ENCODE measurements around the gene STK11IP.

STK11IP gene

GRCh38 chr2:219614076-219614860 is 16.6 kb downstream of the STK11IP start:
- DNase-seq (ENCODE audit: low read depth, low spot score): no peak

GRCh38 chr2:219615036-219615435 is 17.4 kb downstream of the STK11IP start:
- no peak for DNase-seq (ENCODE audit: low read depth, low spot score)

GRCh38 chr2:219615894-219616293 is 18.2 kb downstream of the STK11IP start:
- DNase-seq (ENCODE audit: low read depth, low spot score): no peak

DNA sequence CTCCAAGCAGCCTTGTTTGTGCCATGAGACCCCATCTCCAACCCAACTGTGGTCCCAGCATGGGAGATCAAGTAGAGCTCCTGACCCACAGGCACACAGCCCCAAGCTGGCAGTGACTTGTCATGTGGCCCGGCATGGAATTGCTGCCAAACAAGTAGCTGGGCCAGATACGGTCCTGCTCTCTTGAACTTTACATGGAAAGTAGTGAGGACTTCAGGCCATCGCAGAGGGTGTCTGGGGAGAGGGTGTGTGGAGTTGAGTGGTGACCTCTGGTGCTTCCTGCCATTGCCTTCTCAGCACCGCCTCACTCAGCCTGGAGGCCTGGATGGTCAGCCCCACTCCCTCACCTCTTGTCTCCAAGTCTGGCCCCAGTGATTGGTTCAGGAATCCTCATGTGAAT is 18.9 kb downstream of the STK11IP start:
- no peak for DNase-seq (ENCODE audit: low read depth, low spot score)

DNA sequence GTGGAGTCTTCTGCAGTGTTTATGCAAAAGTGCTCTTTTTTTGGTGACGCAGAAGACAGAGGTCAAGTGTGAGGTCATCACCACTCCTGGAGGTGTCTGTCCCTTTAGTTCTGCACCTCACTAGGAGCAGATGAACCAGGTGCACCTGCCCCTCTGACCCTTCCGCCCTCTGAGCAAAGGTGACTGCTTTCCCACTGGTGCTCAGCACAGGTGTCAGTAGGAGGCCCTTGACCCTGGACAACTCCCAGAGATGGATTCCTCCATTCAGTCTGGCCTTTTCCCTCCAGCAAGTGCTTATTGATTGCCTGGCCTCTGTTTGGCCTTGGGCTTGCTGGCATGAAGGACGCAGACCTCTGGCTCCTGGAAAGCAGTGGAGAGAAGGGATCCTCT is 21.1 kb downstream of the STK11IP start:
- no peak for DNase-seq (ENCODE audit: low read depth, low spot score)

DNA sequence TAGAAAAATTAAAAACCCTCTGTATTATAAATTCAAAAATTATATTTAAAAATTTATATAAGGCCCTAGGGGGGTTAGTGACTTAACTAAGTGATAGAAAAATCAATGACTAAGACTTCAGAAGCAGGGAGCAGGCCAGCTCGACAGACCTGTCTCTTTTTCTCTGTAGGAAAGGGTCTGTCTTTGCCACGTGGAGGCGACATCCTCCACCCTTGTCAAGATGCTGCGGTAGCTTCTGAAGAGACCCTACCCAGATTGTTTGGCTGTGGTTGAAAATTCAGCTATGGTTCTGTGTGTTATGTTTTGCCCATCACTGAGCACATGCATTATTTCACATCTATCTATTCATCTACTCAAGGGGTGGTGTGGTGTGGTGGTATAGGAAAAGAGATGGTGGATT is 21.6 kb downstream of the STK11IP start:
- DNase-seq (ENCODE audit: low read depth, low spot score): peak; percentile 26

DNA sequence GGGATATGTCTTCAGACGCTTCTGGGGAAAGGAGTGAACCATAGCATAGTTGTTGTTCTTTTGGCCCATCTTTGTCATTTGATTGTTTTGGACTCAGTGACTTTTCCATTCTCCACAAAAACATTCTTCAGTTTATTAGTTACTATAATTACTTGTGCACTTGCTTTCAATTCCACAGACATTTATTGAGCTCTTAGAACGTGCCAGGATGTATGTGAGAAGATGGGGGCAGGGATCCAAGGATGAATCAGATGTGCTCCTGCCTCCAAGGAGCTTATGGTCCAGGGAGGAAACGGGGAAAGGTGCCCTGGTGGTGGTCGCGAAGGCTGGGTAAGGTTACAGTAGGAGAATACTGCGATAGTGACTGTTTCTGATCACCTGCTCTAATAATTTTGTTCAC is 22.9 kb downstream of the STK11IP start:
- no peak for DNase-seq (ENCODE audit: low read depth, low spot score)

DNA sequence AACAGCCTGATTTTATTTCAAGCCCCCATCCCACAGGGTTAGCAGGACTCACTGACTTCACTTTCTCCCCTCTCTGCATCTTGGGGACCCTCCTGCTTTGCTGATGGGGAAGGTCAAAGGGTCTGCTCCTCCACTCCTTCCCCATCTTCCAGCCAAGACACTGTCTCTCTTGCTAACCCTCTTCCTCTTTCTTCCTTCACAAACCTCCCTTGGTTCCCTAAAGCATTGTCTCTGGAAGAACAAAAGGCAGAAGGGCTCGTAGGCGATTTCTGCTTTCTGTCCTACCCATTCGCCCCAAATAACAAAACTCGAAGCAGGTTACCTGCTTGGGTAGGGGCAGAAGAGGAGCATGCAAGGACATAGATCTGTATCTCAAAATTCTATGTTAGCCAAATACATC is 24.3 kb downstream of the STK11IP start:
- no peak for DNase-seq (ENCODE audit: low read depth, low spot score)

GRCh38 chr2:219622472-219622871 is 24.8 kb downstream of the STK11IP start:
- no peak for DNase-seq (ENCODE audit: low read depth, low spot score)

DNA sequence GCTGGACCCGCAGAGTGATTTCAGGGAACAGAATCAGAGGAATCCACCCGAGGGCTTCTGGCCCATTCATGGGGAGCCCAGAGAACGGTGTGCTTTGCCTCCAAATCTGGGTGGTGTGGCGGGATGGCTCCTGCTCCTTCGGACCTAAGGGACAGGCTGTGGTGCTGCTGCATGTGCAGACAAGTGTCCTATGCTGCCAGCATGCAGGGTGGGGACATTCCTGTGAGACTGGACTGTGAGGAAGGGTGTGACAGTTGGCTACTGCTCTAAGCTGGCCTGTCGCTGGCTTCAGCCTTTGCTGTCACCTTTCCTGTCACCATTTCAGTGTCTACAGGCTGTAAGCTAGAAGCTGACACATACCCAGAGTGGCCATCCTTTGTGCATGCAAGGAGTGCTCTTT is 26.9 kb downstream of the STK11IP start:
- DNase-seq (ENCODE audit: low read depth, low spot score): no peak

- no peak for DNase-seq (ENCODE audit: low read depth, low spot score)
These were observed 27.5 kb downstream of the STK11IP start for GRCh38 chr2:219625179-219625578.

DNA sequence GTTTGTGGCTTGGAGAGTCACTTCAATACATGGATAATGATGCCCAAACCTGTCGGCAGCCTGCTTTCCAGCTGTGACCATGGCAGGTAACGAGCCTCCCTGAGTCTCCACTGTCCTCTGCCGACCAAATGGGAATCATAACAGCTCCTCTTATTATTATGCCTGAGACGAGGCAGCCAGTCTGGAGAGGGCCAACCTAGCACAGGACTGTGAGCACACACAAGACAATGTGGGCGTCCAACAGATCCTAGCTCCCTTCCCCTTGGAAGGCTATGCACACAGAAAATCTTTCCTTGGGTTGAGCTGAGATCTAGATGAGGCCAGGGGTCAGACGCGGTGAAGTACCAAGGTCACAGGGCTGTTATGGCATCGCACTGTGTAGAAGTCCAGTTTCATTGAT is 28.9 kb downstream of the STK11IP start:
- DNase-seq (ENCODE audit: low read depth, low spot score): no peak

DNA sequence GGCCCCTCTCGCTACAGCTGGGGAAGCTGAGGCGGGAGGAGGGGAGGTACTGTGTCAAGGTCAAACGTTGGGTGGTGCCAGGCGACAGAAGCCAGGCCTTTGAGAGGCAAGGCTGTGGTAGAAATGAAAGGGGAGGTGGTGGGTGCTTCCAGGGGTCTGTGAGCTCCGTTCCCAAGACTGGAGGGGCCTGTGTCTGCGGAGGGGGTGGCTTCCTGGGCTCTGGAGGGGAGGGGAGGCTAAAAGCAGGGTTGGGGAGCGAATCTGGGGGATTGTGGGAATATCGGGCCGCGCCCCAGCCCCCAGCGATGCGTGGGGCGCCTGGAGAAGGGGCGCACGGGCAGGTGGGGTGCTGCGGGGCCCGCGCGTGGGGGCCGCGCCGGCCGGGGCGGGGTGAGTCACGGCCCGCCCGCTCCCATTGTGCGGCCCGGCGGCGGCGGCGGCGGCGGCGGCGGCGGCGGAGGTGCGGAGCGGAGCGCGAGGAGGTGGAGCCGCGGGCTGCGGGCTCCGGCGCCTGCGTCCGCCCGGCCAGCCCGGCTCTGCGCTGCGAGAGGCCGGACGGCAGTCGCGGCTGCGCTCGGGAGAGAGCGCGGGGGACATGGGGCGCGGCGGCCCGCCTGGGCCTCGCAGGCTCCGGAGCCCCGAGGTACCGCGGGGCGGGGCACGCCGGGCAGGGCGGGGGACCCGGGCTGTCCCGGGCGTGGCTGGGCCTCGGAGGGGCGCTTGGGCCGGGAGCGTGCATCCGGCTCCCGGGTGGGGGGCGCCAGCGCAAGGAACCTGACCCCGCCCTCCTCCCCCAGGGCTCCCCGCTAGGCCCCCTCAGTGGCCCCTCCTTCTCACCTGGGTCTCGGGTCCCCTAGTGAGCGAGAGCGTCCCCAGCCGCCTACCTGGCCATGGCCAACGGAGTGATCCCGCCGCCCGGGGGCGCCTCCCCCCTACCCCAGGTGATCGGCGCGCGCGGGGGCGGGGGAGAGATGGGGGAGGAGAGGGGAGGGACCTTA is 29.7 kb downstream of the STK11IP start, which contains the start of gene SLC4A3:
SLC4A3 (plus strand) TSS at position 528 of the 998 bp plus-strand sequence; CDS start at position 891, 363 bp downstream.
- peak; percentile 77 for DNase-seq (ENCODE audit: low read depth, low spot score)

DNA sequence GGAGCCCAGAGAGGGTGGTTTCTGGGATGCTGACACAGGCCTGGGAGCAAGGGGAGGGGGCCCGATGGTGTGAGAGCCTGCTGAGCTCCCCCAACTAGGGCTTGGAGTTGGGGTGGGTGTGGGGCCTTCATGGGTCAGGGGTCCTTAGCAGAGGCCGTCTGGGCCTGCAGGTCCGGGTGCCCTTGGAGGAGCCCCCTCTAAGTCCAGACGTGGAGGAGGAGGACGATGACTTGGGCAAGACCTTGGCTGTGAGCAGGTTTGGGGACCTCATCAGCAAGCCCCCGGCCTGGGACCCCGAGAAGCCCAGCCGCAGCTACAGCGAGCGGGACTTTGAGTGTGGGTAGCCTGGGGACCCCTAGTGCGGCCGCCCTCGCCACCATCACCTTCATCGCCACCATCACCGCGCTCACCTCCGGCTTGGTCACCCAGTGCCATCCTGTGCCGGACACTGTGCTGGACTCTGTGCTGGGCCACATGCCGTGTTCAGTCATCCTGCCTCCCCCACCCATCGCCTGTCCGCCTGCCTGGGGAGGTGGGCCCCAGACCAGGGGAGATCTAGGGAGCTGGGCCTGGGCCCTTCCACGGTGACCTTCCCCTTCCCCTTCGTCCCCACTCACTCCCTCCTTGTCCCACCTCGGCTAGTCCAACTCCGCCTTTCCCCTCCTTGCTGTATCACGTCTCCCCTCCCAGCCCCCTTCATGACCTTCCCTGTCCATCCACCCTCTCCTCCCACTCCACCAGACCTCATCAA is 30.8 kb downstream of the STK11IP start:
- peak; percentile 12 for DNase-seq (ENCODE audit: low read depth, low spot score)

DNA sequence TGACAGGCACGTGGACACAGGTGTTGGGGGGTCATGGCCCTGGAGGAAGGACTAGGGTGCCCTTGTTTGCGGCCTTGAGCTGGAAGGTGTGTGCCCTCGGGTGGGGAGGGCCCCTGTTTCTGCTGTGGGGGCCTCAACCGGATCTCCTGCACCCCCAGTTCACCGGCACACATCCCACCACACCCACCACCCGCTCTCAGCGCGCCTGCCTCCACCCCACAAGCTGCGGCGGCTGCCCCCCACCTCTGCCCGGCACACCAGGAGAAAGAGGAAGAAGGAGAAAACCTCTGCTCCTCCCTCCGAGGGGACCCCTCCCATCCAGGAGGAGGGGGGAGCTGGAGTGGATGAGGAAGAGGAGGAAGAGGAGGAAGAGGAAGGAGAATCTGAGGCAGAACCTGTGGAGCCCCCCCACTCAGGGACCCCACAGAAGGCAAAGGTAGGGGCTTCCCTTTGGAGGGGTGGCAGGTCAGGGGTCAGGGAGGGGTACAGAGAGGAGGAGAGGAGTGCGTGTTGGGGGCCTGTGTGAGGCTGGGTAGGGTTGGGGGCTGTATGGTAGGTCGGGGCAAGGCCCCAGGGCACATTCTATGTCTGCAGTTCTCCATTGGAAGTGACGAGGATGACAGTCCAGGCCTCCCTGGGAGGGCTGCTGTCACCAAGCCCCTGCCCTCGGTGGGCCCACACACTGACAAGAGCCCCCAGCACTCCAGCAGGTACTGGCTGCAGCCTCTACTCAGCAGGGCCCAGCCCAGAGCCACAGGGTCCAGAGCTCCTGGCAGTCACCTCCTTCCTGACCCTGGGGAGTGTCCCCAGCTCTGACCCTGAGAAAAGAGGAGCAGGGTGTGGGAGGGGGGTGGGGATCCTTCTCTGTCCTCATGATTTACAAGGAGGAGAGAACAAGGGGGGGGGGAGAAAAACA is 31.6 kb downstream of the STK11IP start:
- DNase-seq (ENCODE audit: low read depth, low spot score): no peak

DNA sequence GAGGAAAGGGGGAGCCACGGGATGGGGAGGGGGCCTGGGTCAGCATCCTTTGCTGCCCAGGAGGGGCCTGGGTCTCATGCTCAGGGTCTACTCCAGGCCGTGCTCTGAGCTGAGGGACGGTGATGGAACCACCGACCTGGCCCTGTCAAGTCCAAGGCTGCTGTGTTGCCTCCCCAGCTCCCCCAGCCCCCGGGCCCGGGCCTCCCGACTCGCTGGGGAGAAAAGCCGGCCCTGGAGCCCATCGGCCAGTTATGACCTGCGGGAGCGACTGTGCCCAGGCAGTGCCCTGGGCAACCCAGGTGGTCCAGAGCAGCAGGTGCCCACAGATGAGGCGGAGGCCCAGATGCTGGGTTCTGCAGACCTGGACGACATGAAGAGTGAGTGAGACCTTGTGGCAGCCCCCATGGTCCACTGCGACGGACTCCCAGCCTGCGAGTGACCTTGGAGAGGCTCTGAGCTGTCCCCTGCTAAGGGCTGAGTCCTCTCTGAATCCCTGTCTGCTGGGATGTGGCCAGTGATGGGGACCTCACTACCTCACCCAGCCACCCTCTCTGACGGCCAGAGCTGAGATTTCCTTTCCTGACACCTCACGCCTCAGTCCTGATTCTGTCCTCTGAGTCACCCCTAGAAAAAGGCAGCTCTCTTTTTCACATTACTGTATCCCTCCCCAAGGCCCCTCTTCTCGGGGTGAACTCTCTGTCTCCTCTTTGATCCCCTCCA is 32.5 kb downstream of the STK11IP start:
- no peak for DNase-seq (ENCODE audit: low read depth, low spot score)

GRCh38 chr2:219630770-219631405 is 33.2 kb downstream of the STK11IP start:
- DNase-seq (ENCODE audit: low read depth, low spot score): no peak

GRCh38 chr2:219631406-219631891 is 33.8 kb downstream of the STK11IP start:
- DNase-seq (ENCODE audit: low read depth, low spot score): no peak
